K562 (cell line): Measurements from ENCODE around the gene CYP2W1. TPM values are rescaled to one million over a fixed set of nuclear protein-coding genes. Genes with fewer than 3 reads are reported as not detected.

ENCODE experiments used
- ATAC-seq: fragments of 200-7000 bp; cut with Tn5 transposase; 3 replicates; pipeline ENCODE4 v1.9.1; 2020; ENCODE audit warnings: moderate library complexity
- BruUV-seq: library from RNA; stranded (reverse); fragments of 400-500 nt; replicated peaks from 2 replicates; lab custom pipeline; 2021; lab: Mats Ljungman, UMichigan
- CTCF ChIA-PET: fragments of 300-600 bp; formaldehyde crosslinking; extraction: SDS; loops from one replicate; lab custom pipeline; 2021; ENCODE audit warnings: low intra/inter-chr PET ratio; lab: Yijun Ruan, JAX
- POLR2A ChIA-PET: fragments of 300-600, 350-650 bp; sonication (Branson Sonifier 250); formaldehyde crosslinking; extraction: SDS; loops from one replicate; lab custom pipeline; 2021; ENCODE audit warnings: antibody characterized with exemption, inconsistent platforms; lab: Yijun Ruan, JAX
- DNase-seq, 4 experiments: peaks; one replicate each; pipeline versions ENCODE4 v3.0.0 to v3.0.0-alpha.2; 2011 to 2018; ENCODE audit warnings: low spot score in 3 of 4, mixed read lengths in 3 of 4; ENCODE audit errors: extremely low read depth in 1 of 4
- FAIRE-seq: peaks from 2 replicates; lab custom pipeline; 2011; peaks lifted over from hg19 to GRCh38; lab: Jason Lieb, UNC
- H2AFZ ChIP-seq: 2 replicates; pipeline ENCODE4 v1.6.0; 2011; ENCODE audit warnings: low read depth, low read length, control low read depth, inconsistent platforms
- H3K27ac ChIP-seq: fragments of 200-600 bp; 3 replicates; pipeline ENCODE4 v1.8.0; 2011; ENCODE audit warnings: low read depth, mild to moderate bottlenecking, control low read depth, inconsistent platforms, low read length, moderate library complexity, mixed read lengths; ENCODE audit errors: extremely low read depth
- H3K27me3 ChIP-seq, 2 experiments: fragments of 300-600 bp in 1 of 2; 2 replicates in 1 of 2; 3 replicates in 1 of 2; pipeline versions ENCODE4 v1.6.0 to v1.8.0; 2011; ENCODE audit warnings: inconsistent platforms in 2 of 2, low read length in 2 of 2, mild to moderate bottlenecking in 1 of 2, mixed read lengths in 1 of 2, moderate library complexity in 1 of 2; ENCODE audit not compliant: control insufficient read depth in 2 of 2, insufficient read depth in 2 of 2
- H3K36me3 ChIP-seq: fragments of 300-600 bp; 3 replicates; pipeline ENCODE4 v1.8.0; 2011; ENCODE audit warnings: mild to moderate bottlenecking, low read length, inconsistent platforms; ENCODE audit not compliant: control insufficient read depth, insufficient read depth
- H3K4me1 ChIP-seq, 2 experiments: fragments of 200-600 bp in 1 of 2; replicated peaks in 1 of 2; 2 replicates in 1 of 2; 3 replicates in 1 of 2; pipeline versions ENCODE4 v1.5.1 to v1.8.0; 2011; ENCODE audit warnings: inconsistent platforms in 2 of 2, low read length in 2 of 2, mild to moderate bottlenecking in 1 of 2, mixed read lengths in 1 of 2, moderate library complexity in 1 of 2; ENCODE audit not compliant: control insufficient read depth in 2 of 2, insufficient read depth in 2 of 2
- H3K4me2 ChIP-seq: 2 replicates; pipeline ENCODE4 v1.6.1; 2011; ENCODE audit warnings: low read length, control low read depth, inconsistent platforms, mixed read lengths; ENCODE audit not compliant: insufficient read depth
- H3K4me3 ChIP-seq: fragments of 200-600 bp; sonication (generic), shearing (Covaris generic); 2 replicates; pipeline ENCODE4 v1.5.1; 2016; ENCODE audit warnings: control low read depth, inconsistent platforms
- H3K79me2 ChIP-seq: fragments of 200-600 bp; 3 replicates; pipeline ENCODE4 v1.8.0; 2011; ENCODE audit warnings: low read length, inconsistent platforms; ENCODE audit not compliant: control insufficient read depth, insufficient read depth
- H3K9ac ChIP-seq, 2 experiments: 2 replicates each; pipeline versions ENCODE4 v1.6.0 to v1.6.1; 2011; ENCODE audit warnings: low read depth in 2 of 2, low read length in 2 of 2, control low read depth in 1 of 2, inconsistent platforms in 1 of 2, mild to moderate bottlenecking in 1 of 2, mixed read lengths in 1 of 2; ENCODE audit not compliant: insufficient read depth in 1 of 2
- H3K9me1 ChIP-seq: one replicate; pipeline ENCODE4 v1.6.0; 2011; ENCODE audit warnings: inconsistent platforms, mild to moderate bottlenecking, low read length, moderate library complexity; ENCODE audit not compliant: control insufficient read depth, insufficient read depth
- H3K9me3 ChIP-seq: replicated peaks from 2 replicates; pipeline ENCODE4 v1.5.1; 2011; ENCODE audit warnings: low read depth, low read length, inconsistent platforms; ENCODE audit not compliant: control insufficient read depth, insufficient read depth
- H4K20me1 ChIP-seq: replicated peaks from 2 replicates; pipeline ENCODE4 v1.6.1; 2011; ENCODE audit warnings: low read length, inconsistent platforms, mixed read lengths; ENCODE audit not compliant: control insufficient read depth, insufficient read depth
- CC2D1A ChIP-seq: fragments of 450-650 bp; IDR thresholded peaks from 2 replicates; pipeline ENCODE4 v1.6.1; 2017; ENCODE audit warnings: mild to moderate bottlenecking
- COPS2 ChIP-seq: fragments of 450-650 bp; conservative IDR thresholded peaks from 2 replicates; pipeline ENCODE4 v1.6.1; 2016; ENCODE audit warnings: mild to moderate bottlenecking, moderate library complexity
- EP300 ChIP-seq: IDR thresholded peaks from 2 replicates; pipeline ENCODE4 v1.6.1; 2012; ENCODE audit warnings: low read length, improper control_type of control experiment
- ETS2 ChIP-seq: IDR thresholded peaks from 2 replicates; pipeline ENCODE4 v1.6.1; 2016; ENCODE audit warnings: borderline replicate concordance, missing genetic modification characterization, mild to moderate bottlenecking, moderate library complexity, missing compliant biosample characterization; ENCODE audit not compliant: poor library complexity, severe bottlenecking
- FOXM1 ChIP-seq, 2 experiments: fragments of 450-650 bp in 1 of 2; sonication (generic) in 1 of 2; formaldehyde crosslinking in 1 of 2; IDR thresholded peaks; 2 replicates each; pipeline versions ENCODE4 v1.6.1 to v1.9.0; 2017 to 2022; ENCODE audit warnings: low read depth in 2 of 2, mild to moderate bottlenecking in 2 of 2, missing genetic modification reagents in 1 of 2, moderate library complexity in 1 of 2
- GATA2 ChIP-seq: sonication (generic); formaldehyde crosslinking; IDR thresholded peaks from 2 replicates; pipeline ENCODE4 v1.4.0; 2020; ENCODE audit warnings: mild to moderate bottlenecking, missing genetic modification reagents
- MEIS2 ChIP-seq: fragments of 450-650 bp; IDR thresholded peaks from 2 replicates; pipeline ENCODE4 v1.6.1; 2014; ENCODE audit warnings: mild to moderate bottlenecking; ENCODE audit not compliant: partially characterized antibody
- MIER1 ChIP-seq: fragments of 450-650 bp; IDR thresholded peaks from 2 replicates; pipeline ENCODE4 v1.6.1; 2016; ENCODE audit warnings: antibody characterized with exemption, mild to moderate bottlenecking, low read depth
- SIN3A ChIP-seq, 2 experiments: fragments of 150-350 bp in 1 of 2; IDR thresholded peaks; 2 replicates each; pipeline ENCODE4 v1.6.1; 2011 to 2016; ENCODE audit warnings: borderline replicate concordance in 2 of 2, low read depth in 2 of 2, low read length in 2 of 2, mild to moderate bottlenecking in 2 of 2, moderate library complexity in 2 of 2; ENCODE audit not compliant: control insufficient read depth in 1 of 2
- TRIM28 ChIP-seq: fragments of 450-650 bp; IDR thresholded peaks from 2 replicates; pipeline ENCODE4 v1.6.1; 2017
- ZNF431 ChIP-seq: sonication (generic); formaldehyde crosslinking; IDR thresholded peaks from 2 replicates; pipeline ENCODE4 v1.8.0; 2022; ENCODE audit warnings: mild to moderate bottlenecking, missing genetic modification reagents
- WGBS: fragments of 100-300 bp; shearing (Covaris generic); methylation state at CpG from one replicate; pipeline ENCODE4 v1.1.6; 2016; ENCODE audit warnings: low coverage, mixed read lengths; ENCODE audit not compliant: insufficient coverage; ENCODE audit errors: missing lambda C conversion rate; 5-methylcytosine and 5-hydroxymethylcytosine counted together
- in situ Hi-C: fragments of 300-500 bp; cut with MboI; formaldehyde crosslinking; loops from 4 replicates; pipeline ENCODE4 v1.15.0; 2018; ENCODE audit warnings: inconsistent platforms, mixed read lengths
- intact Hi-C: fragments of 100-400 bp; cut with micrococcal nuclease; formaldehyde crosslinking; loops from 2 replicates; pipeline ENCODE4 v1.14.2; 2022
- polyA plus RNA-seq, 8 experiments: library from polyadenylated mRNA; depleted of rRNA in 4 of 8; stranded (reverse) in 5 of 8; unstranded in 3 of 8; fragments of >200 nt; fragmentation: Nextera tagmentation in 2 of 8; fragmentation: Illumina TruSeq in 1 of 8; extraction: Ambion mirVana in 2 of 8; extraction: Trizol in 1 of 8; gene quantifications; 2 replicates each; pipeline versions ENCODE4 v1.2.1 to v1.2.3, GENCODE V29; 2011 to 2014; ENCODE audit warnings: inconsistent platforms in 1 of 8, missing spikeins in 1 of 8
- total RNA-seq, 7 experiments: library from RNA; depleted of rRNA in 6 of 7; stranded (reverse); fragments of >200 nt in 6 of 7; fragmentation: Illumina TruSeq in 2 of 7; extraction: Trizol in 2 of 7; gene quantifications; 2 replicates each; pipeline versions ENCODE4 v1.2.1 to v1.2.3, GENCODE V29; 2011 to 2021; ENCODE audit warnings: low replicate concordance in 1 of 7
- TF ChIP-seq, protein P1 (sequence below): sonication (generic); formaldehyde crosslinking; IDR thresholded peaks from 2 replicates; pipeline ENCODE4 v1.8.0; 2022; ENCODE audit warnings: mild to moderate bottlenecking, missing genetic modification reagents

The CYP2W1 gene
- total and polyA plus RNA-seq, 9 of the 15 experiments (the other 6 are each of a cell fraction or from before 2014, with no cell fraction given), result not detected

GRCh38 chr7:961546-962400, 21.2 kb upstream of the CYP2W1 start:
- Histone ChIP-seq H3K9me3 (no peaks in the 10 kb centered on the region), H3K36me3 (peaks cover 2% of the 10 kb centered on the region; the same call in 1 of the 3 replicates), H3K9me1 (no peaks in the 10 kb centered on the region), H4K20me1 (peaks cover 4% of the 10 kb centered on the region; the same call in 1 of the 2 replicates), H3K4me3 (no peak overlapping the region), H3K27me3 (peaks cover 28 to 53% of the 10 kb centered on the region in 2 experiments; a peak in 4 of 5 replicates), H3K79me2 (no peaks in the 10 kb centered on the region), H3K9ac (no peak overlapping the region), H3K27ac (no peak overlapping the region), H3K4me1 (peaks cover 0 to 57% of the 10 kb centered on the region in 2 experiments; a peak in 2 of 5 replicates), H2AFZ (no peak overlapping the region), H3K4me2 (no peak overlapping the region)
- no TSS peak for BruUV-seq
- in situ Hi-C loops (loop anchor here (10.0 kb wide), 1 partner anchor 647 kb away; no protein-coding TSS in a partner anchor), intact Hi-C loops (loop anchor here (10.0 kb wide), 2 partner anchors 177 to 647 kb away; no protein-coding TSS in a partner anchor)
- FAIRE-seq (no peak), DNase-seq (no peak), ATAC-seq (no peak)
- ChIA-PET CTCF (interaction anchor here (0.7 kb wide), 1 partner anchor 695 kb away, joined by 3 read pairs; no protein-coding TSS in a partner anchor), POLR2A (interaction anchor here (0.6 to 1.5 kb wide), 2 partner anchors 12 to 52 kb away, joined by 3 to 6 read pairs; no protein-coding TSS in a partner anchor)
- WGBS, result 27% methylated on average over 23 of the region's 37 CpGs
- no peak for TF ChIP-seq TRIM28
- no peak for TF ChIP-seq EP300
- no peak for TF ChIP-seq COPS2
- TF ChIP-seq SIN3A (IDR thresholded peaks at IDR 0.05; ENCODE audit: borderline replicate concordance in 2 of 2, control insufficient read depth in 1 of 2, low read depth in 2 of 2, low read length in 2 of 2), result no peak
- TF ChIP-seq MEIS2, result peak; percentile 11
- TF ChIP-seq, protein P1, sequence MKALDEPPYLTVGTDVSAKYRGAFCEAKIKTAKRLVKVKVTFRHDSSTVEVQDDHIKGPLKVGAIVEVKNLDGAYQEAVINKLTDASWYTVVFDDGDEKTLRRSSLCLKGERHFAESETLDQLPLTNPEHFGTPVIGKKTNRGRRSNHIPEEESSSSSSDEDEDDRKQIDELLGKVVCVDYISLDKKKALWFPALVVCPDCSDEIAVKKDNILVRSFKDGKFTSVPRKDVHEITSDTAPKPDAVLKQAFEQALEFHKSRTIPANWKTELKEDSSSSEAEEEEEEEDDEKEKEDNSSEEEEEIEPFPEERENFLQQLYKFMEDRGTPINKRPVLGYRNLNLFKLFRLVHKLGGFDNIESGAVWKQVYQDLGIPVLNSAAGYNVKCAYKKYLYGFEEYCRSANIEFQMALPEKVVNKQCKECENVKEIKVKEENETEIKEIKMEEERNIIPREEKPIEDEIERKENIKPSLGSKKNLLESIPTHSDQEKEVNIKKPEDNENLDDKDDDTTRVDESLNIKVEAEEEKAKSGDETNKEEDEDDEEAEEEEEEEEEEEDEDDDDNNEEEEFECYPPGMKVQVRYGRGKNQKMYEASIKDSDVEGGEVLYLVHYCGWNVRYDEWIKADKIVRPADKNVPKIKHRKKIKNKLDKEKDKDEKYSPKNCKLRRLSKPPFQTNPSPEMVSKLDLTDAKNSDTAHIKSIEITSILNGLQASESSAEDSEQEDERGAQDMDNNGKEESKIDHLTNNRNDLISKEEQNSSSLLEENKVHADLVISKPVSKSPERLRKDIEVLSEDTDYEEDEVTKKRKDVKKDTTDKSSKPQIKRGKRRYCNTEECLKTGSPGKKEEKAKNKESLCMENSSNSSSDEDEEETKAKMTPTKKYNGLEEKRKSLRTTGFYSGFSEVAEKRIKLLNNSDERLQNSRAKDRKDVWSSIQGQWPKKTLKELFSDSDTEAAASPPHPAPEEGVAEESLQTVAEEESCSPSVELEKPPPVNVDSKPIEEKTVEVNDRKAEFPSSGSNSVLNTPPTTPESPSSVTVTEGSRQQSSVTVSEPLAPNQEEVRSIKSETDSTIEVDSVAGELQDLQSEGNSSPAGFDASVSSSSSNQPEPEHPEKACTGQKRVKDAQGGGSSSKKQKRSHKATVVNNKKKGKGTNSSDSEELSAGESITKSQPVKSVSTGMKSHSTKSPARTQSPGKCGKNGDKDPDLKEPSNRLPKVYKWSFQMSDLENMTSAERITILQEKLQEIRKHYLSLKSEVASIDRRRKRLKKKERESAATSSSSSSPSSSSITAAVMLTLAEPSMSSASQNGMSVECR (CRISPR knock-in tag), result no peak
- no peak for TF ChIP-seq MIER1
- TF ChIP-seq ZNF431, result no peak
- TF ChIP-seq GATA2 (CRISPR knock-in tag), result no peak
- TF ChIP-seq CC2D1A, result no peak
- no peak for TF ChIP-seq ETS2
- no peak for TF ChIP-seq FOXM1 (IDR thresholded peaks at IDR 0.05; ENCODE audit: low read depth)
- TF ChIP-seq FOXM1 (CRISPR knock-in tag; IDR thresholded peaks at IDR 0.05; ENCODE audit: low read depth), result 0 out of 2 replicates have a peak, but pooled peaks have one; percentile 33
